H1 (cell line): Measurements from ENCODE around the gene FOXL3. TPM values are rescaled to one million over a fixed set of nuclear protein-coding genes. Genes with fewer than 3 reads are reported as not detected.

Experiments used
- CTCF ChIA-PET: fragments of 300-600 bp; sonication (Branson Sonifier 250); formaldehyde crosslinking; loops from one replicate; lab custom pipeline; 2021; ENCODE audit not compliant: partially characterized antibody; lab: Charles Lee
- POLR2A ChIA-PET: fragments of 300-600 bp; sonication (Branson Sonifier 250); formaldehyde crosslinking; loops from one replicate; lab custom pipeline; 2021; ENCODE audit warnings: inconsistent platforms; ENCODE audit not compliant: partially characterized antibody; lab: Charles Lee
- DNase-seq, 2 experiments: peaks; one replicate each; pipeline versions ENCODE4 v3.0.0 to v3.0.0-alpha.2; 2010 to 2022; ENCODE audit warnings: low spot score in 2 of 2, low read depth in 1 of 2, mixed read lengths in 1 of 2
- FAIRE-seq: peaks from 2 replicates; lab custom pipeline; 2011; peaks lifted over from hg19 to GRCh38; lab: Jason Lieb, UNC
- H2AFZ ChIP-seq: 2 replicates; pipeline ENCODE4 v1.8.1; 2012; ENCODE audit warnings: low read length, inconsistent platforms
- H2AK5ac ChIP-seq: 2 replicates; pipeline ENCODE4 v1.6.1; 2013; ENCODE audit warnings: low read depth, low read length
- H2BK120ac ChIP-seq: replicated peaks from 2 replicates; pipeline ENCODE3; 2013; ENCODE audit warnings: low read depth, low read length, inconsistent platforms
- H2BK12ac ChIP-seq: 2 replicates; pipeline ENCODE4 v1.6.1; 2013; ENCODE audit warnings: low read depth, low read length
- H2BK15ac ChIP-seq: 2 replicates; pipeline ENCODE4 v1.6.1; 2013; ENCODE audit warnings: low read length
- H2BK20ac ChIP-seq: 2 replicates; pipeline ENCODE4 v1.6.1; 2013; ENCODE audit warnings: low read length
- H2BK5ac ChIP-seq: 2 replicates; pipeline ENCODE4 v1.6.1; 2013; ENCODE audit warnings: low read depth, low read length
- H3K14ac ChIP-seq: 2 replicates; pipeline ENCODE4 v1.6.1; 2013; ENCODE audit warnings: inconsistent platforms; ENCODE audit not compliant: insufficient read length
- H3K18ac ChIP-seq: 2 replicates; pipeline ENCODE4 v1.6.1; 2013; ENCODE audit warnings: low read length; ENCODE audit errors: extremely low read depth
- H3K23ac ChIP-seq: 2 replicates; pipeline ENCODE4 v1.6.1; 2013; ENCODE audit warnings: inconsistent platforms; ENCODE audit not compliant: insufficient read length
- H3K23me2 ChIP-seq: 2 replicates; pipeline ENCODE4 v1.6.1; 2013; ENCODE audit warnings: low read depth, low read length
- H3K27ac ChIP-seq: 2 replicates; pipeline ENCODE4 v1.6.1; 2011; ENCODE audit warnings: low read depth, low read length, inconsistent platforms
- H3K27me3 ChIP-seq, 4 experiments: replicated peaks in 1 of 4; 1 replicate in 1 of 4; 2 replicates in 3 of 4; pipeline versions ENCODE4 v1.6.1 to v1.8.1; 2011 to 2013; ENCODE audit warnings: low read length in 3 of 4, mild to moderate bottlenecking in 3 of 4, inconsistent platforms in 2 of 4, mixed read lengths in 2 of 4, moderate library complexity in 1 of 4; ENCODE audit not compliant: control insufficient read depth in 3 of 4, insufficient read depth in 3 of 4; ENCODE audit errors: extremely low read depth in 1 of 4
- H3K36me3 ChIP-seq, 4 experiments: 2 replicates each; pipeline versions ENCODE4 v1.6.1 to v1.8.1; 2011 to 2013; ENCODE audit warnings: mild to moderate bottlenecking in 4 of 4, low read length in 3 of 4, moderate library complexity in 2 of 4, control low read depth in 1 of 4, inconsistent platforms in 1 of 4; ENCODE audit not compliant: insufficient read depth in 4 of 4, control insufficient read depth in 2 of 4
- H3K4ac ChIP-seq: replicated peaks from 2 replicates; pipeline ENCODE3; 2013; ENCODE audit warnings: low read length, low read depth, mixed read lengths, inconsistent platforms; ENCODE audit not compliant: insufficient read length
- H3K4me1 ChIP-seq, 4 experiments: replicated peaks in 1 of 4; 1 replicate in 1 of 4; 2 replicates in 3 of 4; pipeline versions ENCODE4 v1.6.1 to v1.8.1; 2011 to 2013; ENCODE audit warnings: low read length in 3 of 4, inconsistent platforms in 2 of 4, mixed read lengths in 1 of 4; ENCODE audit not compliant: insufficient read depth in 4 of 4, control insufficient read depth in 3 of 4
- H3K4me2 ChIP-seq, 2 experiments: 2 replicates each; pipeline versions ENCODE4 v1.6.1 to v1.8.1; 2011 to 2013; ENCODE audit warnings: low read depth in 2 of 2, low read length in 2 of 2, control low read depth in 1 of 2, inconsistent platforms in 1 of 2, mild to moderate bottlenecking in 1 of 2; ENCODE audit not compliant: insufficient read depth in 1 of 2
- H3K4me3 ChIP-seq, 4 experiments: fragments of 200-600, 300-600 bp in 1 of 4; sonication (generic), shearing (Covaris generic), sonication (Bioruptor Twin) in 1 of 4; 2 replicates each; pipeline versions ENCODE4 v1.5.1 to v1.8.1; 2011 to 2016; ENCODE audit warnings: low read length in 4 of 4, low read depth in 3 of 4, control low read depth in 2 of 4, inconsistent platforms in 2 of 4, mild to moderate bottlenecking in 2 of 4, mixed read lengths in 1 of 4, moderate library complexity in 1 of 4; ENCODE audit not compliant: insufficient read depth in 2 of 4; ENCODE audit errors: extremely low read depth in 1 of 4
- H3K56ac ChIP-seq: replicated peaks from 2 replicates; pipeline ENCODE3; 2013; ENCODE audit warnings: low read depth, mild to moderate bottlenecking, mixed read lengths, low read length, inconsistent platforms; ENCODE audit not compliant: insufficient read length
- H3K79me1 ChIP-seq: 2 replicates; pipeline ENCODE4 v1.6.1; 2013; ENCODE audit warnings: low read depth, low read length, control low read depth
- H3K79me2 ChIP-seq, 2 experiments: 2 replicates each; pipeline versions ENCODE4 v1.6.1 to v1.8.1; 2012 to 2013; ENCODE audit warnings: low read length in 2 of 2, mild to moderate bottlenecking in 2 of 2, inconsistent platforms in 1 of 2; ENCODE audit not compliant: insufficient read depth in 2 of 2, control insufficient read depth in 1 of 2
- H3K9ac ChIP-seq, 4 experiments: replicated peaks in 1 of 4; 1 replicate in 1 of 4; 2 replicates in 3 of 4; pipeline versions ENCODE4 v1.6.1 to v1.8.1; 2011 to 2013; ENCODE audit warnings: low read depth in 3 of 4, low read length in 3 of 4, control low read depth in 2 of 4, mild to moderate bottlenecking in 2 of 4, moderate library complexity in 2 of 4, inconsistent platforms in 1 of 4; ENCODE audit errors: extremely low read depth in 1 of 4
- H3K9me3 ChIP-seq, 2 experiments: 2 replicates each; pipeline versions ENCODE4 v1.6.1 to v1.8.1; 2012 to 2013; ENCODE audit warnings: mild to moderate bottlenecking in 2 of 2, moderate library complexity in 2 of 2, control low read depth in 1 of 2, inconsistent platforms in 1 of 2, low read depth in 1 of 2, low read length in 1 of 2, mixed read lengths in 1 of 2; ENCODE audit not compliant: insufficient read depth in 2 of 2
- H4K20me1 ChIP-seq, 2 experiments: replicated peaks in 1 of 2; 2 replicates each; pipeline versions ENCODE3 to v1.8.1; 2011 to 2013; ENCODE audit warnings: inconsistent platforms in 2 of 2, low read length in 2 of 2, mild to moderate bottlenecking in 1 of 2; ENCODE audit not compliant: insufficient read depth in 2 of 2, control insufficient read depth in 1 of 2
- H4K5ac ChIP-seq: 2 replicates; pipeline ENCODE4 v1.6.1; 2013; ENCODE audit warnings: low read length, low read depth, mixed read lengths, inconsistent platforms; ENCODE audit not compliant: insufficient read length
- H4K8ac ChIP-seq: 2 replicates; pipeline ENCODE4 v1.8.0; 2013; ENCODE audit warnings: mild to moderate bottlenecking, moderate library complexity, low read length, inconsistent platforms; ENCODE audit not compliant: insufficient read depth; ENCODE audit errors: extremely low read depth
- H4K91ac ChIP-seq: replicated peaks from 2 replicates; pipeline ENCODE3; 2013; ENCODE audit warnings: low read length, mixed read lengths, inconsistent platforms; ENCODE audit not compliant: insufficient read length
- CHD2 ChIP-seq: IDR thresholded peaks from 2 replicates; pipeline ENCODE4 v1.6.1; 2012; ENCODE audit warnings: low read length, improper control_type of control experiment
- KDM5A ChIP-seq: fragments of 200-600 bp; IDR thresholded peaks from 2 replicates; pipeline ENCODE4 v1.7.1; 2012; ENCODE audit warnings: mild to moderate bottlenecking, low read length, inconsistent platforms, mixed read lengths
- SAP30 ChIP-seq: fragments of 300-600 bp; sonication (generic); IDR thresholded peaks from 2 replicates; pipeline ENCODE4 v1.7.1; 2012; ENCODE audit warnings: low read length, moderate library complexity, mild to moderate bottlenecking, inconsistent platforms; ENCODE audit not compliant: insufficient read depth, insufficient replicate concordance
- WGBS, 2 experiments: shearing (Covaris generic) in 1 of 2; methylation state at CpG; one replicate each; pipeline versions ENCODE4 v1.1.6 to v1.1.7; 2013 to 2015; ENCODE audit warnings: low lambda C conversion rate in 2 of 2, mixed read lengths in 2 of 2, inconsistent platforms in 1 of 2, low coverage in 1 of 2, missing lambda C conversion rate in 1 of 2; ENCODE audit not compliant: insufficient replicate concordance in 2 of 2, insufficient coverage in 1 of 2, insufficient read length in 1 of 2; ENCODE audit errors: extremely low coverage in 1 of 2, missing lambda C conversion rate in 1 of 2; 5-methylcytosine and 5-hydroxymethylcytosine counted together
- polyA plus RNA-seq, 7 experiments: library from polyadenylated mRNA; depleted of rRNA in 3 of 7; stranded (reverse) in 5 of 7; unstranded in 2 of 7; fragments of >200 nt in 5 of 7; fragments of 200-250 nt in 2 of 7; gene quantifications; 1 replicate in 5 of 7; 2 replicates in 1 of 7; 4 replicates in 1 of 7; pipeline versions ENCODE4 v1.2.1 to v1.2.3, GENCODE V29; 2011 to 2013; ENCODE audit warnings: missing spikeins in 2 of 7, mixed read lengths in 2 of 7
- total RNA-seq: library from RNA; stranded (reverse); fragmentation: NEBNext Ultra II Directional; extraction: Animal tissue kit (Norgen Biotek cat#: 25700); gene quantifications from 2 replicates; pipeline ENCODE4 v1.2.1, GENCODE V29; 2021

The FOXL3 gene
- total and polyA plus RNA-seq, 2 of the 8 experiments (the other 6 are each of a cell fraction or from before 2014, with no cell fraction given), result not detected

- Histone ChIP-seq H2BK20ac (no peak overlapping the region), H3K9me3 (peaks cover 0 to 6% of the 10 kb centered on the region in 2 experiments; a peak in 1 of 4 replicates), H4K20me1 (peaks cover 0 to 13% of the 10 kb centered on the region in 2 experiments), H3K56ac (no peak overlapping the region), H2AK5ac (no peak overlapping the region), H4K8ac (no peak overlapping the region), H3K27ac (no peak overlapping the region), H3K4me3 (no peak overlapping the region), H3K4me1 (peaks cover 0 to 4% (median 0%) of the 10 kb centered on the region in 4 experiments; a peak in 1 of 7 replicates), H3K27me3 (no peaks in the 10 kb centered on the region), H2BK5ac (no peak overlapping the region), H3K4ac (no peak overlapping the region), H2BK15ac (no peak overlapping the region), H2BK12ac (no peak overlapping the region), H3K36me3 (peaks cover 0 to 5% (median 0%) of the 10 kb centered on the region in 4 experiments; a peak in 3 of 8 replicates), H2BK120ac (no peak overlapping the region), H4K91ac (no peak overlapping the region), H3K79me2 (peaks cover 0 to 10% of the 10 kb centered on the region in 2 experiments; a peak in 2 of 4 replicates), H3K18ac (no peak overlapping the region), H3K23ac (no peak overlapping the region), H3K14ac (no peak overlapping the region), H3K9ac (no peak overlapping the region), H4K5ac (no peak overlapping the region), H2AFZ (no peak overlapping the region), H3K4me2 (no peak overlapping the region), H3K79me1 (peaks cover 3% of the 10 kb centered on the region; the same call in 1 of the 2 replicates), H3K23me2 (peaks cover 9% of the 10 kb centered on the region; the same call in 1 of the 2 replicates)
- WGBS, 2 experiments, result 88% methylated on average over 14 of the region's 16 CpGs; no CpG with 5 or more reads in 1 of the 2 experiments
- CTCF ChIA-PET, result no interaction called here
- DNase-seq, result no peak
- POLR2A ChIA-PET, result interaction anchor here (0.6 kb wide), 1 partner anchor 24 kb away, joined by 3 read pairs; no protein-coding TSS in a partner anchor
- FAIRE-seq, result no peak
- TF ChIP-seq SAP30 (no peak), KDM5A (no peak), CHD2 (no peak)
Measured at GRCh38 chr7:240887-241421, 49.0 kb upstream of the FOXL3 start.
